ENCODE measurements around the gene PPP2R5A. TPM values are rescaled to one million over a fixed set of nuclear protein-coding genes. Genes with fewer than 3 reads are reported as not detected.

PPP2R5A gene
- total RNA-seq, 4 donors from 2014 or later, result 57.0 to 63.5 (median 58.9) TPM

DNA sequence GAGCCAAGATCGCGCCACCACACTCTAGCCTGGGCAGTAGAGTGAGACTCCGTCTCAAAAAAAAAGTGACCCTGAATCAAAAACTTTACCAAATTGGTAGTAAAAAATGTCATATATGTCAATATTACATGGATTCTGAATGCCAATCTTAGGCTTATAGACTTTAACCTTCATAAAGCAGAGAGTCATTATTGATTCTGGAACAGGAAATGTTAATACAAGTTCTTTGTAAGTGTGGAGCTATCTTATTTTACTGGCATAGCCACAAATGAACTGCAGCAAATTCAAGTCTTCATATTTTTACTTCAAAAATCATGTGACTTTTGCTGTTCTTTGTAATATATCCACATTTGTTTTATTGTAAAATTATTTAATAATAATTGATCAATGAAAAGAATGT is 41.3 kb downstream of the PPP2R5A start:
- DNase-seq (ENCODE audit: extremely low spot score), result no peak
- no peak overlapping the region for H3K27ac ChIP-seq (replicated peaks in 1 of 4)
- intact Hi-C loops (cut with DNase I), result no loop called here
- 98% methylated on average over 3 of the region's 3 CpGs for WGBS
- H3K27me3 ChIP-seq, result no peaks in the 10 kb centered on the region
- H3K36me3 ChIP-seq, result peaks cover 0 to 17% (median 8%) of the 10 kb centered on the region in 4 donors
- H3K4me3 ChIP-seq, result no peak overlapping the region
- TF ChIP-seq CTCF (IDR thresholded peaks at IDR 0.05) (no peak), EP300 (IDR thresholded peaks at IDR 0.05) (no peak), POLR2A (IDR thresholded peaks at IDR 0.05; ENCODE audit: low read depth) (no peak), POLR2AphosphoS5 (IDR thresholded peaks at IDR 0.05) (no peak)
- no peaks in the 10 kb centered on the region for H3K9me3 ChIP-seq
- H3K4me1 ChIP-seq, result peaks cover 0 to 22% (median 16%) of the 10 kb centered on the region in 4 donors

- H3K4me3 ChIP-seq, result no peak overlapping the region
- intact Hi-C loops (cut with DNase I), result no loop called here
- peaks cover 0 to 18% (median 15%) of the 10 kb centered on the region in 4 donors for H3K4me1 ChIP-seq
- peaks cover 0 to 28% (median 10%) of the 10 kb centered on the region in 4 donors for H3K36me3 ChIP-seq
- 77% methylated on average over 4 of the region's 4 CpGs for WGBS
- no peak overlapping the region for H3K27ac ChIP-seq (replicated peaks in 1 of 4)
- no peak for DNase-seq (ENCODE audit: extremely low spot score)
- no peaks in the 10 kb centered on the region for H3K9me3 ChIP-seq
- H3K27me3 ChIP-seq, result no peaks in the 10 kb centered on the region
- TF ChIP-seq POLR2AphosphoS5 (IDR thresholded peaks at IDR 0.05) (no peak), CTCF (IDR thresholded peaks at IDR 0.05) (no peak), POLR2A (IDR thresholded peaks at IDR 0.05; ENCODE audit: low read depth) (no peak), EP300 (IDR thresholded peaks at IDR 0.05) (no peak)
These were observed 43.0 kb downstream of the PPP2R5A start for GRCh38 chr1:212328248-212328647.

DNA sequence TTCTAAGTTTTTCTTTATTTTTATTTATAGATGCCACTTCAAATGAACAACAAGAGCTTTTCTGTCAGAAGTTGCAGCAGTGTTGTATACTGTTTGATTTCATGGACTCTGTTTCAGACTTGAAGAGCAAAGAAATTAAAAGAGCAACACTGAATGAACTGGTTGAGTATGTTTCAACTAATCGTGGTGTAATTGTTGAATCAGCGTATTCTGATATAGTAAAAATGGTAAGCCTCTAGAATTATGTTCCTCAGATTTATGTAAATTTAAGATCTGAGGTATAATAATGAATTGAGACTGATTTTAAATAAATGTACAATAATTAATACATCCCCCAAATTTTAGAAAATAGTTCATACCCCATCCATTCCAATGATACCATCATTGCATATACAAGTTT is 43.9 kb downstream of the PPP2R5A start:
- intact Hi-C loops (cut with DNase I), result no loop called here

GRCh38 chr1:212341090-212341489 is 55.9 kb downstream of the PPP2R5A start:
- DNase-seq (ENCODE audit: extremely low spot score), result no peak
- Histone ChIP-seq H3K4me3 (no peak overlapping the region), H3K9me3 (no peaks in the 10 kb centered on the region), H3K27me3 (no peaks in the 10 kb centered on the region), H3K36me3 (peaks cover 0 to 30% (median 13%) of the 10 kb centered on the region in 4 donors), H3K4me1 (peaks cover 0 to under 1% (median 0%) of the 10 kb centered on the region in 4 donors), H3K27ac (replicated peaks in 1 of 4) (no peak overlapping the region)
- intact Hi-C loops (cut with DNase I), result no loop called here
- WGBS, result 73% methylated on average over 1 of the region's 1 CpG
- TF ChIP-seq POLR2A (IDR thresholded peaks at IDR 0.05; ENCODE audit: low read depth) (no peak), EP300 (IDR thresholded peaks at IDR 0.05) (no peak)

More for the DNA sequence above, 43.9 kb downstream of the PPP2R5A start:
- Histone ChIP-seq H3K36me3 (peaks cover 0 to 37% (median 16%) of the 10 kb centered on the region in 4 donors), H3K4me1 (peaks cover 0 to 17% (median 14%) of the 10 kb centered on the region in 4 donors), H3K9me3 (no peaks in the 10 kb centered on the region), H3K27ac (replicated peaks in 1 of 4) (no peak overlapping the region), H3K27me3 (no peaks in the 10 kb centered on the region), H3K4me3 (no peak overlapping the region)
- TF ChIP-seq POLR2A (IDR thresholded peaks at IDR 0.05; ENCODE audit: low read depth) (no peak), CTCF (IDR thresholded peaks at IDR 0.05) (no peak), POLR2AphosphoS5 (IDR thresholded peaks at IDR 0.05) (no peak), EP300 (IDR thresholded peaks at IDR 0.05) (no peak)
- DNase-seq (ENCODE audit: extremely low spot score), result no peak
- WGBS, result 93% methylated on average over 2 of the region's 2 CpGs

DNA sequence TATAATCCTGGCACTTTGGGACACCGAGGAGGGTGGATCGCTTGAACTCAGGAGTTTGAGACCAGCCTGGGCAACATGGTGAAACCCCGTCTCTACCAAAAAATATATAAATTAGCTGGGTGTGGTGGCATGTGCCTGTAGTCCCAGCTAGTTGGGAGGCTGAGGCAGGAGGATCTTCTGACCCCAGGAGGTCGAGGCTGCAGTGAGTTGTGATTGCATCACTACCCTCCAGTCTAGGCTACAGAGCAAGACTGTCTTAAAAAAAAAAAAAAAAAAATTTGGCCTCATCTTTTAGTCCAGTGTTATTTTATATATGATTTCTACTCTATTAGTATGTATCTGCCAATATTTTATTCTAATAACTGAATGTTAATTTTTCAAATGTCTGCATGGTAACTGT is 59.7 kb downstream of the PPP2R5A start:
- TF ChIP-seq EP300 (IDR thresholded peaks at IDR 0.05), result no peak
- no peak for TF ChIP-seq CTCF (IDR thresholded peaks at IDR 0.05)
- TF ChIP-seq POLR2A (IDR thresholded peaks at IDR 0.05; ENCODE audit: low read depth), result no peak
- TF ChIP-seq POLR2AphosphoS5 (IDR thresholded peaks at IDR 0.05), result no peak
- 96% methylated on average over 4 of the region's 4 CpGs for WGBS
- H3K36me3 ChIP-seq, result peaks cover 0 to 56% (median 30%) of the 10 kb centered on the region in 4 donors

More for the DNA sequence above, 59.7 kb downstream of the PPP2R5A start:
- DNase-seq (ENCODE audit: extremely low spot score), result no peak
- H3K4me3 ChIP-seq, result no peak overlapping the region
- H3K27me3 ChIP-seq, result no peaks in the 10 kb centered on the region
- no peak overlapping the region for H3K27ac ChIP-seq (replicated peaks in 1 of 4)
- peaks cover 0 to 9% (median 3%) of the 10 kb centered on the region in 4 donors for H3K4me1 ChIP-seq
- intact Hi-C loops (cut with DNase I), result no loop called here
- no peaks in the 10 kb centered on the region for H3K9me3 ChIP-seq
